ENCODE results near the gene ENO3. TPM values are rescaled to one million over a fixed set of nuclear protein-coding genes. Genes with fewer than 3 reads are reported as not detected.

Gene ENO3
- total and polyA plus RNA-seq, 2 experiments from 2014 or later, result 12.1 to 19.6 TPM

DNA sequence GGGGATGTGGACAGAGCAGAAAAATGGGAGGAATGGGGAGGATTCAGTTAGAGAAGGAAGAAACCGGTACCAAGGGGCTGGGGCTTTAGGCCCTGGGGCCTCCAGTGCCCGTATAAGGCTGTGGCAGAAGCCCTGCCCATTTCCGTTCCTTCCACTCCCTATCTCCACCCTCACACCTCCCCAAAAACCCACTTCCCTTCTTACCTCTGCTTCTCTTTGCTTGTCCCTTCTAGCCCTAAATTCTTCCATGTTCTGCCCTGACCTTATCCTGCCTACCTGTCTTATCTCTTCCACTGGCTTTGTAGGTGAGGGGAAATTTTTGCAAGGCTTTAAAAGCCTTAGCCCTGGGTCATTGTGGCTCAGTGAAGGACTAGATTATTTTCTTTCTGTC, 6.8 kb upstream of the ENO3 start:
- H3K27ac Mint-ChIP-seq, result peak overlapping the region; percentile 92
- no peak overlapping the region for H2AFZ ChIP-seq
- H3K4me1 Mint-ChIP-seq, result peaks cover 39% of the 10 kb centered on the region
- peak overlapping the region; percentile 100 for H3K27ac ChIP-seq (ENCODE audit: low read depth)
- H3K27me3 Mint-ChIP-seq (ENCODE audit: insufficient read depth, low read depth, poor library complexity), result peaks cover 36% of the 10 kb centered on the region
- H3K4me2 ChIP-seq, result no peak overlapping the region
- H3K4me1 ChIP-seq (ENCODE audit: insufficient read depth), result peaks cover 34% of the 10 kb centered on the region
- H3K36me3 Mint-ChIP-seq (ENCODE audit: low read depth), result peaks cover 76% of the 10 kb centered on the region
- DNase-seq (ENCODE audit: low spot score) (peak; percentile 32), ATAC-seq (no peak)
- peaks cover 21% of the 10 kb centered on the region for H3K36me3 ChIP-seq (ENCODE audit: insufficient read depth)
- no peak for TF ChIP-seq CREB1 (CRISPR knock-in tag; IDR thresholded peaks at IDR 0.05; ENCODE audit: low read depth)
- TF ChIP-seq STAT1 (IDR thresholded peaks at IDR 0.05; ENCODE audit: unreplicated experiment), result no peak
- TF ChIP-seq, protein P1, sequence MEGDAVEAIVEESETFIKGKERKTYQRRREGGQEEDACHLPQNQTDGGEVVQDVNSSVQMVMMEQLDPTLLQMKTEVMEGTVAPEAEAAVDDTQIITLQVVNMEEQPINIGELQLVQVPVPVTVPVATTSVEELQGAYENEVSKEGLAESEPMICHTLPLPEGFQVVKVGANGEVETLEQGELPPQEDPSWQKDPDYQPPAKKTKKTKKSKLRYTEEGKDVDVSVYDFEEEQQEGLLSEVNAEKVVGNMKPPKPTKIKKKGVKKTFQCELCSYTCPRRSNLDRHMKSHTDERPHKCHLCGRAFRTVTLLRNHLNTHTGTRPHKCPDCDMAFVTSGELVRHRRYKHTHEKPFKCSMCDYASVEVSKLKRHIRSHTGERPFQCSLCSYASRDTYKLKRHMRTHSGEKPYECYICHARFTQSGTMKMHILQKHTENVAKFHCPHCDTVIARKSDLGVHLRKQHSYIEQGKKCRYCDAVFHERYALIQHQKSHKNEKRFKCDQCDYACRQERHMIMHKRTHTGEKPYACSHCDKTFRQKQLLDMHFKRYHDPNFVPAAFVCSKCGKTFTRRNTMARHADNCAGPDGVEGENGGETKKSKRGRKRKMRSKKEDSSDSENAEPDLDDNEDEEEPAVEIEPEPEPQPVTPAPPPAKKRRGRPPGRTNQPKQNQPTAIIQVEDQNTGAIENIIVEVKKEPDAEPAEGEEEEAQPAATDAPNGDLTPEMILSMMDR (conservative IDR thresholded peaks at IDR 0.05; ENCODE audit: low read depth in 2 of 2), result no peak
- TF ChIP-seq, protein P2, sequence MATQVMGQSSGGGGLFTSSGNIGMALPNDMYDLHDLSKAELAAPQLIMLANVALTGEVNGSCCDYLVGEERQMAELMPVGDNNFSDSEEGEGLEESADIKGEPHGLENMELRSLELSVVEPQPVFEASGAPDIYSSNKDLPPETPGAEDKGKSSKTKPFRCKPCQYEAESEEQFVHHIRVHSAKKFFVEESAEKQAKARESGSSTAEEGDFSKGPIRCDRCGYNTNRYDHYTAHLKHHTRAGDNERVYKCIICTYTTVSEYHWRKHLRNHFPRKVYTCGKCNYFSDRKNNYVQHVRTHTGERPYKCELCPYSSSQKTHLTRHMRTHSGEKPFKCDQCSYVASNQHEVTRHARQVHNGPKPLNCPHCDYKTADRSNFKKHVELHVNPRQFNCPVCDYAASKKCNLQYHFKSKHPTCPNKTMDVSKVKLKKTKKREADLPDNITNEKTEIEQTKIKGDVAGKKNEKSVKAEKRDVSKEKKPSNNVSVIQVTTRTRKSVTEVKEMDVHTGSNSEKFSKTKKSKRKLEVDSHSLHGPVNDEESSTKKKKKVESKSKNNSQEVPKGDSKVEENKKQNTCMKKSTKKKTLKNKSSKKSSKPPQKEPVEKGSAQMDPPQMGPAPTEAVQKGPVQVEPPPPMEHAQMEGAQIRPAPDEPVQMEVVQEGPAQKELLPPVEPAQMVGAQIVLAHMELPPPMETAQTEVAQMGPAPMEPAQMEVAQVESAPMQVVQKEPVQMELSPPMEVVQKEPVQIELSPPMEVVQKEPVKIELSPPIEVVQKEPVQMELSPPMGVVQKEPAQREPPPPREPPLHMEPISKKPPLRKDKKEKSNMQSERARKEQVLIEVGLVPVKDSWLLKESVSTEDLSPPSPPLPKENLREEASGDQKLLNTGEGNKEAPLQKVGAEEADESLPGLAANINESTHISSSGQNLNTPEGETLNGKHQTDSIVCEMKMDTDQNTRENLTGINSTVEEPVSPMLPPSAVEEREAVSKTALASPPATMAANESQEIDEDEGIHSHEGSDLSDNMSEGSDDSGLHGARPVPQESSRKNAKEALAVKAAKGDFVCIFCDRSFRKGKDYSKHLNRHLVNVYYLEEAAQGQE (IDR thresholded peaks at IDR 0.05; ENCODE audit: unreplicated experiment), result no peak
- TF ChIP-seq EZH2 (IDR thresholded peaks at IDR 0.05; ENCODE audit: low read depth, unreplicated experiment), result no peak
- no peak for TF ChIP-seq JUNB (IDR thresholded peaks at IDR 0.05; ENCODE audit: unreplicated experiment)
- TF ChIP-seq, protein P3, sequence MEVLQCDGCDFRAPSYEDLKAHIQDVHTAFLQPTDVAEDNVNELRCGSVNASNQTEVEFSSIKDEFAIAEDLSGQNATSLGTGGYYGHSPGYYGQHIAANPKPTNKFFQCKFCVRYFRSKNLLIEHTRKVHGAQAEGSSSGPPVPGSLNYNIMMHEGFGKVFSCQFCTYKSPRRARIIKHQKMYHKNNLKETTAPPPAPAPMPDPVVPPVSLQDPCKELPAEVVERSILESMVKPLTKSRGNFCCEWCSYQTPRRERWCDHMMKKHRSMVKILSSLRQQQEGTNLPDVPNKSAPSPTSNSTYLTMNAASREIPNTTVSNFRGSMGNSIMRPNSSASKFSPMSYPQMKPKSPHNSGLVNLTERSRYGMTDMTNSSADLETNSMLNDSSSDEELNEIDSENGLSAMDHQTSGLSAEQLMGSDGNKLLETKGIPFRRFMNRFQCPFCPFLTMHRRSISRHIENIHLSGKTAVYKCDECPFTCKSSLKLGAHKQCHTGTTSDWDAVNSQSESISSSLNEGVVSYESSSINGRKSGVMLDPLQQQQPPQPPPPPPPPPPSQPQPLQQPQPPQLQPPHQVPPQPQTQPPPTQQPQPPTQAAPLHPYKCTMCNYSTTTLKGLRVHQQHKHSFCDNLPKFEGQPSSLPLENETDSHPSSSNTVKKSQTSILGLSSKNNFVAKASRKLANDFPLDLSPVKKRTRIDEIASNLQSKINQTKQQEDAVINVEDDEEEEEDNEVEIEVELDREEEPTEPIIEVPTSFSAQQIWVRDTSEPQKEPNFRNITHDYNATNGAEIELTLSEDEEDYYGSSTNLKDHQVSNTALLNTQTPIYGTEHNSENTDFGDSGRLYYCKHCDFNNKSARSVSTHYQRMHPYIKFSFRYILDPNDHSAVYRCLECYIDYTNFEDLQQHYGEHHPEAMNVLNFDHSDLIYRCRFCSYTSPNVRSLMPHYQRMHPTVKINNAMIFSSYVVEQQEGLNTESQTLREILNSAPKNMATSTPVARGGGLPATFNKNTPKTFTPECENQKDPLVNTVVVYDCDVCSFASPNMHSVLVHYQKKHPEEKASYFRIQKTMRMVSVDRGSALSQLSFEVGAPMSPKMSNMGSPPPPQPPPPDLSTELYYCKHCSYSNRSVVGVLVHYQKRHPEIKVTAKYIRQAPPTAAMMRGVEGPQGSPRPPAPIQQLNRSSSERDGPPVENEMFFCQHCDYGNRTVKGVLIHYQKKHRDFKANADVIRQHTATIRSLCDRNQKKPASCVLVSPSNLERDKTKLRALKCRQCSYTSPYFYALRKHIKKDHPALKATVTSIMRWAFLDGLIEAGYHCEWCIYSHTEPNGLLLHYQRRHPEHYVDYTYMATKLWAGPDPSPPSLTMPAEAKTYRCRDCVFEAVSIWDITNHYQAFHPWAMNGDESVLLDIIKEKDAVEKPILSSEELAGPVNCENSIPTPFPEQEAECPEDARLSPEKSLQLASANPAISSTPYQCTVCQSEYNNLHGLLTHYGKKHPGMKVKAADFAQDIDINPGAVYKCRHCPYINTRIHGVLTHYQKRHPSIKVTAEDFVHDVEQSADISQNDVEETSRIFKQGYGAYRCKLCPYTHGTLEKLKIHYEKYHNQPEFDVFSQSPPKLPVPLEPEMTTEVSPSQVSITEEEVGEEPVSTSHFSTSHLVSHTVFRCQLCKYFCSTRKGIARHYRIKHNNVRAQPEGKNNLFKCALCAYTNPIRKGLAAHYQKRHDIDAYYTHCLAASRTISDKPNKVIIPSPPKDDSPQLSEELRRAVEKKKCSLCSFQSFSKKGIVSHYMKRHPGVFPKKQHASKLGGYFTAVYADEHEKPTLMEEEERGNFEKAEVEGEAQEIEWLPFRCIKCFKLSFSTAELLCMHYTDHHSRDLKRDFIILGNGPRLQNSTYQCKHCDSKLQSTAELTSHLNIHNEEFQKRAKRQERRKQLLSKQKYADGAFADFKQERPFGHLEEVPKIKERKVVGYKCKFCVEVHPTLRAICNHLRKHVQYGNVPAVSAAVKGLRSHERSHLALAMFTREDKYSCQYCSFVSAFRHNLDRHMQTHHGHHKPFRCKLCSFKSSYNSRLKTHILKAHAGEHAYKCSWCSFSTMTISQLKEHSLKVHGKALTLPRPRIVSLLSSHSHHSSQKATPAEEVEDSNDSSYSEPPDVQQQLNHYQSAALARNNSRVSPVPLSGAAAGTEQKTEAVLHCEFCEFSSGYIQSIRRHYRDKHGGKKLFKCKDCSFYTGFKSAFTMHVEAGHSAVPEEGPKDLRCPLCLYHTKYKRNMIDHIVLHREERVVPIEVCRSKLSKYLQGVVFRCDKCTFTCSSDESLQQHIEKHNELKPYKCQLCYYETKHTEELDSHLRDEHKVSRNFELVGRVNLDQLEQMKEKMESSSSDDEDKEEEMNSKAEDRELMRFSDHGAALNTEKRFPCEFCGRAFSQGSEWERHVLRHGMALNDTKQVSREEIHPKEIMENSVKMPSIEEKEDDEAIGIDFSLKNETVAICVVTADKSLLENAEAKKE (CRISPR knock-in tag; IDR thresholded peaks at IDR 0.05), result no peak
- H3K27me3 ChIP-seq (ENCODE audit: insufficient read depth), result no peaks in the 10 kb centered on the region
- H3K4me3 Mint-ChIP-seq, result peak overlapping the region; percentile 35; the same call in 1 of the 3 replicates
- H3K4me3 ChIP-seq, result no peak overlapping the region
- H4K20me1 ChIP-seq (replicated peaks; ENCODE audit: insufficient read depth), result peaks cover 34% of the 10 kb centered on the region
- no peaks in the 10 kb centered on the region for H3K9me2 ChIP-seq (ENCODE audit: insufficient read depth)
- no peaks in the 10 kb centered on the region; the same call in 2 of the 3 replicates for H3K9me3 Mint-ChIP-seq
- peaks cover 59% of the 10 kb centered on the region for H3K79me2 ChIP-seq (replicated peaks; ENCODE audit: insufficient read depth)
- H3F3A ChIP-seq (replicated peaks; ENCODE audit: low read depth), result peaks cover 61% of the 10 kb centered on the region
